IMR-90 (cell line): ENCODE measurements around the gene NKX6-2. TPM values are rescaled to one million over a fixed set of nuclear protein-coding genes. Genes with fewer than 3 reads are reported as not detected.

Source experiments
- ATAC-seq: fragments of 200-7000 bp; cut with Tn5 transposase; 2 replicates; pipeline ENCODE4 v1.9.1; 2020; ENCODE audit warnings: low read depth, mild to moderate bottlenecking, moderate library complexity
- BruUV-seq: library from RNA; stranded (reverse); fragments of 400-500 nt; replicated peaks from 2 replicates; lab custom pipeline; 2021; lab: Mats Ljungman, UMichigan
- CTCF ChIA-PET: fragments of 300-600 bp; formaldehyde crosslinking; extraction: SDS; loops from one replicate; lab custom pipeline; 2021; ENCODE audit warnings: antibody characterized with exemption; lab: Yijun Ruan, JAX
- POLR2A ChIA-PET: fragments of 300-600 bp; sonication (Branson Sonifier 250); formaldehyde crosslinking; loops from one replicate; lab custom pipeline; 2022; ENCODE audit warnings: antibody characterized with exemption; ENCODE audit not compliant: unreplicated experiment; lab: Charles Lee
- DNase-seq: peaks from one replicate; pipeline ENCODE4 v3.0.0; 2013
- H2AFZ ChIP-seq: replicated peaks from 2 replicates; pipeline ENCODE3; 2013; ENCODE audit warnings: low read length, mild to moderate bottlenecking; ENCODE audit not compliant: poor library complexity
- H2AK5ac ChIP-seq: 2 replicates; pipeline ENCODE4 v1.6.1; 2013; ENCODE audit warnings: low read depth, low read length, inconsistent platforms
- H2AK9ac ChIP-seq: replicated peaks from 2 replicates; pipeline ENCODE3; 2013; ENCODE audit warnings: mild to moderate bottlenecking, low read depth, low read length, moderate library complexity; ENCODE audit not compliant: poor library complexity
- H2BK120ac ChIP-seq: 2 replicates; pipeline ENCODE4 v1.6.1; 2013; ENCODE audit warnings: low read depth, low read length, inconsistent platforms
- H2BK15ac ChIP-seq: 3 replicates; pipeline ENCODE4 v1.6.1; 2013; ENCODE audit warnings: low read depth, low read length, inconsistent platforms
- H2BK20ac ChIP-seq: 2 replicates; pipeline ENCODE4 v1.6.1; 2013; ENCODE audit warnings: low read depth, mild to moderate bottlenecking, inconsistent platforms, low read length, moderate library complexity
- H2BK5ac ChIP-seq: 2 replicates; pipeline ENCODE4 v1.6.1; 2013; ENCODE audit warnings: mild to moderate bottlenecking, low read depth, low read length, inconsistent platforms; ENCODE audit not compliant: poor library complexity, severe bottlenecking
- H3K14ac ChIP-seq: replicated peaks from 2 replicates; pipeline ENCODE4 v1.6.1; 2013; ENCODE audit warnings: low read depth, low read length, inconsistent platforms
- H3K18ac ChIP-seq: 2 replicates; pipeline ENCODE4 v1.6.1; 2013; ENCODE audit warnings: low read depth, low read length, control low read depth
- H3K23ac ChIP-seq: 2 replicates; pipeline ENCODE4 v1.6.1; 2013; ENCODE audit warnings: low read depth, low read length, inconsistent platforms
- H3K27ac ChIP-seq: 2 replicates; pipeline ENCODE4 v1.5.1; 2013; ENCODE audit warnings: mild to moderate bottlenecking, control low read depth, low read length; ENCODE audit not compliant: insufficient read depth
- H3K27me3 ChIP-seq: 2 replicates; pipeline ENCODE4 v1.6.1; 2013; ENCODE audit warnings: low read length; ENCODE audit not compliant: control insufficient read depth, insufficient read depth
- H3K36me3 ChIP-seq: 2 replicates; pipeline ENCODE4 v1.6.1; 2013; ENCODE audit warnings: low read length, mixed read lengths; ENCODE audit not compliant: control insufficient read depth, insufficient read depth
- H3K4ac ChIP-seq: 2 replicates; pipeline ENCODE4 v1.6.1; 2013; ENCODE audit warnings: low read depth, low read length, inconsistent platforms
- H3K4me1 ChIP-seq: 2 replicates; pipeline ENCODE4 v1.6.1; 2013; ENCODE audit warnings: low read length, mixed read lengths; ENCODE audit not compliant: control insufficient read depth, insufficient read depth
- H3K4me2 ChIP-seq: 2 replicates; pipeline ENCODE4 v1.6.1; 2013; ENCODE audit warnings: low read depth, mild to moderate bottlenecking, control low read depth, low read length, moderate library complexity
- H3K4me3 ChIP-seq: 2 replicates; pipeline ENCODE4 v1.5.1; 2013; ENCODE audit warnings: low read depth, mild to moderate bottlenecking, control low read depth, low read length, moderate library complexity; ENCODE audit not compliant: insufficient read depth
- H3K56ac ChIP-seq: 2 replicates; pipeline ENCODE4 v1.6.1; 2013; ENCODE audit warnings: low read length, inconsistent platforms; ENCODE audit not compliant: insufficient read depth; ENCODE audit errors: extremely low read depth
- H3K79me1 ChIP-seq, 2 experiments: 2 replicates each; pipeline ENCODE4 v1.6.1; 2013; ENCODE audit warnings: low read length in 2 of 2, inconsistent platforms in 1 of 2, low read depth in 1 of 2
- H3K9ac ChIP-seq: 2 replicates; pipeline ENCODE4 v1.6.1; 2013; ENCODE audit warnings: low read depth, low read length, control low read depth
- H3K9me1 ChIP-seq: 2 replicates; pipeline ENCODE4 v1.6.1; 2013; ENCODE audit warnings: low read length, inconsistent platforms; ENCODE audit not compliant: insufficient read depth
- H3K9me3 ChIP-seq: 2 replicates; pipeline ENCODE4 v1.6.1; 2013; ENCODE audit warnings: low read length; ENCODE audit not compliant: control insufficient read depth, insufficient read depth
- H4K20me1 ChIP-seq: 2 replicates; pipeline ENCODE4 v1.6.1; 2013; ENCODE audit warnings: low read length, inconsistent platforms; ENCODE audit not compliant: insufficient read depth
- H4K5ac ChIP-seq: 2 replicates; pipeline ENCODE4 v1.6.1; 2013; ENCODE audit warnings: mild to moderate bottlenecking, low read depth, low read length, control low read depth
- H4K8ac ChIP-seq, 2 experiments: 2 replicates each; pipeline ENCODE4 v1.6.1; 2013; ENCODE audit warnings: low read depth in 2 of 2, low read length in 2 of 2, control low read depth in 1 of 2, inconsistent platforms in 1 of 2
- H4K91ac ChIP-seq: 2 replicates; pipeline ENCODE4 v1.6.1; 2013; ENCODE audit warnings: low read depth, low read length, inconsistent platforms; ENCODE audit not compliant: insufficient read depth
- BHLHE40 ChIP-seq: fragments of 150-350 bp; IDR thresholded peaks from 2 replicates; pipeline ENCODE4 v1.6.1; 2016; ENCODE audit warnings: mild to moderate bottlenecking, low read depth, low read length
- CEBPB ChIP-seq: IDR thresholded peaks from 2 replicates; pipeline ENCODE4 v1.6.1; 2012; ENCODE audit warnings: low read depth, low read length, improper control_type of control experiment
- CHD1 ChIP-seq: IDR thresholded peaks from 2 replicates; pipeline ENCODE4 v1.6.1; 2012; ENCODE audit warnings: low read depth, low read length, improper control_type of control experiment
- FOS ChIP-seq: fragments of 150-350 bp; IDR thresholded peaks from 2 replicates; pipeline ENCODE4 v1.6.1; 2016; ENCODE audit warnings: low read depth, low read length
- MAFK ChIP-seq: IDR thresholded peaks from 2 replicates; pipeline ENCODE4 v1.6.1; 2012; ENCODE audit warnings: low read depth, low read length, improper control_type of control experiment
- MAZ ChIP-seq: IDR thresholded peaks from 2 replicates; pipeline ENCODE4 v1.6.1; 2012; ENCODE audit warnings: low read depth, mild to moderate bottlenecking, low read length, improper control_type of control experiment, moderate library complexity, borderline replicate concordance
- MXI1 ChIP-seq: IDR thresholded peaks from 2 replicates; pipeline ENCODE4 v1.6.1; 2012; ENCODE audit warnings: low read depth, mild to moderate bottlenecking, low read length, moderate library complexity, borderline replicate concordance
- NFE2L2 ChIP-seq: fragments of 150-350 bp; IDR thresholded peaks from 2 replicates; pipeline ENCODE4 v1.6.1; 2016; ENCODE audit warnings: low read depth, mild to moderate bottlenecking, low read length
- POLR2A ChIP-seq: IDR thresholded peaks from 2 replicates; pipeline ENCODE4 v1.6.1; 2012; ENCODE audit warnings: mild to moderate bottlenecking, low read depth, low read length
- RAD21 ChIP-seq: IDR thresholded peaks from 2 replicates; pipeline ENCODE4 v1.6.1; 2012; ENCODE audit warnings: low read length, improper control_type of control experiment
- RCOR1 ChIP-seq: IDR thresholded peaks from 2 replicates; pipeline ENCODE4 v1.6.1; 2012; ENCODE audit warnings: mild to moderate bottlenecking, low read length, improper control_type of control experiment; ENCODE audit not compliant: insufficient replicate concordance
- RFX5 ChIP-seq: IDR thresholded peaks from 2 replicates; pipeline ENCODE4 v1.8.0; 2012; ENCODE audit warnings: low read depth, mild to moderate bottlenecking, low read length, moderate library complexity
- SMC3 ChIP-seq: fragments of 150-350 bp; IDR thresholded peaks from 2 replicates; pipeline ENCODE4 v1.6.1; 2016; ENCODE audit warnings: low read depth, mild to moderate bottlenecking, antibody characterized with exemption, low read length, moderate library complexity
- WGBS, 2 experiments: methylation state at CpG; one replicate each; pipeline versions ENCODE4 v1.1.5 to v1.1.7; 2013; ENCODE audit warnings: missing lambda C conversion rate in 2 of 2; ENCODE audit not compliant: insufficient read length in 1 of 2; ENCODE audit errors: extremely low coverage in 2 of 2; 5-methylcytosine and 5-hydroxymethylcytosine counted together
- dilution Hi-C: fragments of 300-500 bp; cut with HindIII; formaldehyde crosslinking; loops from one replicate; pipeline ENCODE4 v1.14.3; 2018; ENCODE audit warnings: low sequenced_read_pairs; ENCODE audit not compliant: unreplicated experiment
- in situ Hi-C: fragments of 300-500 bp; cut with MboI; formaldehyde crosslinking; loops from 3 replicates; pipeline ENCODE4 v1.14.3; 2019; ENCODE audit warnings: low sequenced_read_pairs, inconsistent platforms, mixed read lengths
- intact Hi-C: fragments of 100-400 bp; cut with micrococcal nuclease; formaldehyde crosslinking; loops from 2 replicates; pipeline ENCODE4 v1.10.0; 2022
- polyA plus RNA-seq, 3 experiments: library from polyadenylated mRNA; depleted of rRNA; stranded (reverse); fragments of >200 nt; gene quantifications; 2 replicates each; pipeline ENCODE4 v1.2.3, GENCODE V29; 2012; ENCODE audit warnings: low replicate concordance in 1 of 3
- total RNA-seq: library from RNA; depleted of rRNA; stranded (reverse); fragments of >200 nt; gene quantifications from 2 replicates; pipeline ENCODE4 v1.2.3, GENCODE V29; 2012
- TF ChIP-seq, protein P1 (sequence below): fragments of 150-350 bp; IDR thresholded peaks from 2 replicates; pipeline ENCODE4 v1.6.1; 2016; ENCODE audit warnings: low read depth, mild to moderate bottlenecking, low read length, moderate library complexity, borderline replicate concordance
- TF ChIP-seq, protein P2 (sequence below): conservative IDR thresholded peaks from 2 replicates; pipeline ENCODE4 v1.5.1; 2012; ENCODE audit warnings: mild to moderate bottlenecking, low read depth, low read length, improper control_type of control experiment
- TF ChIP-seq, protein P3 (sequence below): fragments of 150-350 bp; IDR thresholded peaks from 2 replicates; pipeline ENCODE4 v1.6.1; 2017; ENCODE audit warnings: mild to moderate bottlenecking, antibody characterized with exemption, low read length, low read depth

Gene NKX6-2
- total and polyA plus RNA-seq, 2 of the 4 experiments (the other 2 are of a cell fraction) = not detected

DNA sequence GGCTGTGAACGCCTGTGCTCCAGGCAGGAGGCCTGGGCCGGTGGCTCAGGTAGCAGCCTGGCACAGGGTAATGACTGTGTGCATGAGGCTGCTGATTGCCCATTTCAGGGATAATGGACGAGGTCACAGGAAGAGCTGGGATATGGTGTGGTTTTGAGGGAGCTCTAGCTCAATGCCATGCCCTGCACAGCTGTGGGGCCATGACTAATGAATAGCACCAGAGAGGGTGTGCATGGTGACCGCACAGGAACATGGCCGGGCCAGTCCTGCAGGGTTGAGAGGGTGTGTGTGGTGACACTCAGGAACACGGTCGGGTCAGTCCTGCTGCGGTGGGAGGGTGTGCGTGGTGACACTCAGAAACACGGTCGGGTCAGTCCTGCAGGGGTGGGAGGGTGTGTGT, 21.8 kb downstream of the NKX6-2 start:
- TF ChIP-seq RCOR1 = no peak
- no peak for TF ChIP-seq MAZ
- TF ChIP-seq CEBPB = no peak
- TF ChIP-seq MXI1 = no peak
- no peak for TF ChIP-seq RAD21
- no peak for TF ChIP-seq SMC3
- TF ChIP-seq FOS = no peak
- TF ChIP-seq POLR2A = no peak
- TF ChIP-seq, protein P1, sequence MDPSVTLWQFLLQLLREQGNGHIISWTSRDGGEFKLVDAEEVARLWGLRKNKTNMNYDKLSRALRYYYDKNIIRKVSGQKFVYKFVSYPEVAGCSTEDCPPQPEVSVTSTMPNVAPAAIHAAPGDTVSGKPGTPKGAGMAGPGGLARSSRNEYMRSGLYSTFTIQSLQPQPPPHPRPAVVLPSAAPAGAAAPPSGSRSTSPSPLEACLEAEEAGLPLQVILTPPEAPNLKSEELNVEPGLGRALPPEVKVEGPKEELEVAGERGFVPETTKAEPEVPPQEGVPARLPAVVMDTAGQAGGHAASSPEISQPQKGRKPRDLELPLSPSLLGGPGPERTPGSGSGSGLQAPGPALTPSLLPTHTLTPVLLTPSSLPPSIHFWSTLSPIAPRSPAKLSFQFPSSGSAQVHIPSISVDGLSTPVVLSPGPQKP = no peak
- TF ChIP-seq, protein P2, sequence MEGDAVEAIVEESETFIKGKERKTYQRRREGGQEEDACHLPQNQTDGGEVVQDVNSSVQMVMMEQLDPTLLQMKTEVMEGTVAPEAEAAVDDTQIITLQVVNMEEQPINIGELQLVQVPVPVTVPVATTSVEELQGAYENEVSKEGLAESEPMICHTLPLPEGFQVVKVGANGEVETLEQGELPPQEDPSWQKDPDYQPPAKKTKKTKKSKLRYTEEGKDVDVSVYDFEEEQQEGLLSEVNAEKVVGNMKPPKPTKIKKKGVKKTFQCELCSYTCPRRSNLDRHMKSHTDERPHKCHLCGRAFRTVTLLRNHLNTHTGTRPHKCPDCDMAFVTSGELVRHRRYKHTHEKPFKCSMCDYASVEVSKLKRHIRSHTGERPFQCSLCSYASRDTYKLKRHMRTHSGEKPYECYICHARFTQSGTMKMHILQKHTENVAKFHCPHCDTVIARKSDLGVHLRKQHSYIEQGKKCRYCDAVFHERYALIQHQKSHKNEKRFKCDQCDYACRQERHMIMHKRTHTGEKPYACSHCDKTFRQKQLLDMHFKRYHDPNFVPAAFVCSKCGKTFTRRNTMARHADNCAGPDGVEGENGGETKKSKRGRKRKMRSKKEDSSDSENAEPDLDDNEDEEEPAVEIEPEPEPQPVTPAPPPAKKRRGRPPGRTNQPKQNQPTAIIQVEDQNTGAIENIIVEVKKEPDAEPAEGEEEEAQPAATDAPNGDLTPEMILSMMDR = no peak
- no peak for TF ChIP-seq NFE2L2
- TF ChIP-seq RFX5 = no peak
- no peak for TF ChIP-seq MAFK
- TF ChIP-seq BHLHE40 = no peak
- TF ChIP-seq CHD1 = no peak
- TF ChIP-seq, protein P3, sequence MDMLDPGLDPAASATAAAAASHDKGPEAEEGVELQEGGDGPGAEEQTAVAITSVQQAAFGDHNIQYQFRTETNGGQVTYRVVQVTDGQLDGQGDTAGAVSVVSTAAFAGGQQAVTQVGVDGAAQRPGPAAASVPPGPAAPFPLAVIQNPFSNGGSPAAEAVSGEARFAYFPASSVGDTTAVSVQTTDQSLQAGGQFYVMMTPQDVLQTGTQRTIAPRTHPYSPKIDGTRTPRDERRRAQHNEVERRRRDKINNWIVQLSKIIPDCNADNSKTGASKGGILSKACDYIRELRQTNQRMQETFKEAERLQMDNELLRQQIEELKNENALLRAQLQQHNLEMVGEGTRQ = no peak
- in situ Hi-C loops (no loop called here), intact Hi-C loops (no loop called here), dilution Hi-C loops (no loop called here)
- no TSS peak for BruUV-seq
- H4K91ac ChIP-seq = no peak overlapping the region
- no peak overlapping the region for H3K4ac ChIP-seq
- ATAC-seq (no peak), DNase-seq (no peak)
- no peak overlapping the region for H2AK5ac ChIP-seq
- peaks cover 7% of the 10 kb centered on the region for H3K36me3 ChIP-seq
- H3K9me3 ChIP-seq = no peaks in the 10 kb centered on the region
- CTCF ChIA-PET = no interaction called here
- H3K4me1 ChIP-seq = no peaks in the 10 kb centered on the region
- H3K9ac ChIP-seq = no peak overlapping the region
- H3K4me3 ChIP-seq = no peak overlapping the region
- 81% methylated on average over 9 of the region's 11 CpGs; no CpG with 5 or more reads in 1 of the 2 experiments for WGBS, 2 experiments
- H3K4me2 ChIP-seq = no peak overlapping the region
- no peak overlapping the region for H3K23ac ChIP-seq
- H2BK20ac ChIP-seq = no peak overlapping the region
- POLR2A ChIA-PET = no interaction called here
- H4K8ac ChIP-seq = no peak overlapping the region
- H3K9me1 ChIP-seq = peaks cover 6% of the 10 kb centered on the region
- H4K5ac ChIP-seq = no peak overlapping the region
- no peak overlapping the region for H3K18ac ChIP-seq
- no peaks in the 10 kb centered on the region for H3K79me1 ChIP-seq
- no peak overlapping the region for H2BK120ac ChIP-seq
- no peak overlapping the region for H2BK15ac ChIP-seq
- no peak overlapping the region for H2AK9ac ChIP-seq
- H3K27ac ChIP-seq = no peak overlapping the region
- H3K27me3 ChIP-seq = no peaks in the 10 kb centered on the region
- H2BK5ac ChIP-seq = no peak overlapping the region
- H4K20me1 ChIP-seq = no peaks in the 10 kb centered on the region
- H2AFZ ChIP-seq = no peak overlapping the region
- H3K14ac ChIP-seq = no peak overlapping the region
- no peak overlapping the region for H3K56ac ChIP-seq
